ENCODE measurements around the gene E2F2.
"Not testable (repeated sequence)": the region's sequence is repeated elsewhere in the genome, so short reads cannot be mapped to it uniquely, and the experiment has no call there.

Gene E2F2

DNA sequence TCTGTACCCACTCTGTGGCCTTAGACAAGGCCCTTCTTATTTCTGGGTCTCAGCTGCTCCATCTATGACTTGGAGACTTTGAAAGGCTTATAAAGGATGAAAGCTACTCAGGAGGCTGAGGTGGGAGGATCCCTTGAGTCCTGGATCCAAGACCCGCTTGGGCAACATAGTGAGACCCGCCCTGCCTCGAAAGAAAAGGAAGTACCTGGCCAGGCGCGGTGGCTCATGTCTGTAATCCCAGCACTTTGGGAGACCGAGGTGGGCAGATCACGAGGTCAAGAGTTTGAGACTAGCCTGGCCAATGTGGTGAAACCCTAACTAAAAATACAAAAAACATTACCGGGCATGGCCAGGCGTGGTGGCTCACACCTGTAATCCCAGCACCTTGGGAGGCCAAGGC, 14.8 kb upstream of the E2F2 start:
- TF ChIP-seq, protein P1, sequence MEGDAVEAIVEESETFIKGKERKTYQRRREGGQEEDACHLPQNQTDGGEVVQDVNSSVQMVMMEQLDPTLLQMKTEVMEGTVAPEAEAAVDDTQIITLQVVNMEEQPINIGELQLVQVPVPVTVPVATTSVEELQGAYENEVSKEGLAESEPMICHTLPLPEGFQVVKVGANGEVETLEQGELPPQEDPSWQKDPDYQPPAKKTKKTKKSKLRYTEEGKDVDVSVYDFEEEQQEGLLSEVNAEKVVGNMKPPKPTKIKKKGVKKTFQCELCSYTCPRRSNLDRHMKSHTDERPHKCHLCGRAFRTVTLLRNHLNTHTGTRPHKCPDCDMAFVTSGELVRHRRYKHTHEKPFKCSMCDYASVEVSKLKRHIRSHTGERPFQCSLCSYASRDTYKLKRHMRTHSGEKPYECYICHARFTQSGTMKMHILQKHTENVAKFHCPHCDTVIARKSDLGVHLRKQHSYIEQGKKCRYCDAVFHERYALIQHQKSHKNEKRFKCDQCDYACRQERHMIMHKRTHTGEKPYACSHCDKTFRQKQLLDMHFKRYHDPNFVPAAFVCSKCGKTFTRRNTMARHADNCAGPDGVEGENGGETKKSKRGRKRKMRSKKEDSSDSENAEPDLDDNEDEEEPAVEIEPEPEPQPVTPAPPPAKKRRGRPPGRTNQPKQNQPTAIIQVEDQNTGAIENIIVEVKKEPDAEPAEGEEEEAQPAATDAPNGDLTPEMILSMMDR (IDR thresholded peaks at IDR 0.05; ENCODE audit: low read depth, low read length, missing control alignments), result no peak
- DNase-seq (ENCODE audit: low read depth), result no peak
- no peak overlapping the region for H3K4me3 ChIP-seq (ENCODE audit: low read depth, low read length)

DNA sequence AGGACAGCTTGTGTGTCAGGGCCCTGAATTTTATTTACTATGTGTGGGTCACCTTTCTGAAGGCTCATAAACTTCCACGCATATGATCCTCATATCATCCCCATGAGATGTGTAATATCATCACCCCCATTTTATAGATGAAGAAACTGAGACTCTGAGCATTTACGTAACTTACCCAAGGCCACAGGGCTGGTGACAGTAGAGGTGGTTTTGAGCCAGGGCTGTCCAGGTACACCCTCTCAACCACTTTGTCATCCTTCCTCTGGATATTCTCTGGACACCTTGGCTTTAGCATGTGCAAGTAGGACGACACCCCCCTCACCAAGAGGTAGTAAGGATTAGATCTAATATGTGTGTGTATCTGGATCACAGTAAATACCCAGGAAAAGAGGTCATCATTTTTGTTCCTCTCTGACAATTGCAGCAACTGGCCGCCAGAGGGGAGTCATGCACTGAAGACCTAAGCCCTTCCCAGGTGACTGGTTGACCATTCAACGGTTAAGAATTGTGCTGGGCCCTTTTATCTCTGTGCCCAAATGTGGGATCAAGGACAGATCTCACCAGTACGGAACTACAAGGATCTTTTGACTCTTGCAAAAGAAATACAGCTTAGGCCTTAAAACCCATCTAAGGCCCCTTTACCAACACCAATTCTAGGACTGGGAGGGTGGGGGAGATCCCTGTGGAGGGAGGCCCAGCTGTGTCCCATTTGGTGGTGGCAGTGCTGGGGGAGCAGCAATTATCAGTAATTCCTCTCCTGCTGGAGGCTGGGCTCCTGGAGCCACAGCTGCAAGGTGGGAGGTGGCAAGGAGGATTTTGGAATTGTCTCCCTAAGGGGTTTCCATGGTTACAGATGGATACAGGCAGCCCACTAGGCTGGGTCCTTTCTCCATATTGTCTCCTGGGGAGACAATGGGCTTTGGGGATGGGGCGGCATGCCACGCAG, 13.7 kb upstream of the E2F2 start:
- TF ChIP-seq, protein P1 (IDR thresholded peaks at IDR 0.05; ENCODE audit: low read depth, low read length, missing control alignments), result peak; percentile 89
- DNase-seq (ENCODE audit: low read depth), result no peak
- no peak overlapping the region for H3K4me3 ChIP-seq (ENCODE audit: low read depth, low read length)

DNA sequence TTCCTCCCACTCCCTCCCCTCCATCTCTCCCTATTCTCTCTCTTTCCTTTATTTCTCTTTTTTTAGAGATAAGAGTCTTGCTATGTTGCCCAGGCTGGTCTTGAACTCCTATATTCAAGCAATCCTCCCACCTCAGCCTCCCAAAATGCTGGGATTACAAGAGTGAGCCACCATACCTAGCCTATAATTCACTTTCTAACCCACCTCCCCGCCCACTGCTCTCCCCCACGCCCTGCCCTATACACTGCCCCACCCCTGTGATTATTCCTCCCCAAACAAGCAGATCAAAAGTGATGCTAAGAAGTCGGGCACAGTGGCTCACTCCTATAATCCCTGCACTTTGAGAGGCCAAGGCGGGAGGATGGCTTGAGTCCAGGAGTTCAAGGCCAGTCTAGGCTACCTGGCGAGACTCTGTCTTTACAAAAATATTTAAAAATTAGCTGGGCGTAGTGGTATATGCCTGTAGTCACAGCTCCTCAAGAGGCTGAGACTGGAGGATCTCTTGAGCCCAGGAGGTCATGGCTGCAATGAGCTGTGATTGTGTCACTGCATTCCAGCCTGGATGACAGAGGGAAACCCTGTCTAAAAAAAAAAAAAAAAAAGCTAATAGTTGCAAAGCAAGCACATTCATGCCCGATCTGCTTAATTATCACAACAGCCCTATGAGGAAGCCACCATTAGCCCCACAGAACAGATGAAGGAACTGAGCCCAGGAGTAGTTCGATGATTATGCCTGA, 12.8 kb upstream of the E2F2 start:
- H3K4me3 ChIP-seq (ENCODE audit: low read depth, low read length), result no peak overlapping the region
- no peak for DNase-seq (ENCODE audit: low read depth)
- TF ChIP-seq, protein P1 (IDR thresholded peaks at IDR 0.05; ENCODE audit: low read depth, low read length, missing control alignments), result no peak

DNA sequence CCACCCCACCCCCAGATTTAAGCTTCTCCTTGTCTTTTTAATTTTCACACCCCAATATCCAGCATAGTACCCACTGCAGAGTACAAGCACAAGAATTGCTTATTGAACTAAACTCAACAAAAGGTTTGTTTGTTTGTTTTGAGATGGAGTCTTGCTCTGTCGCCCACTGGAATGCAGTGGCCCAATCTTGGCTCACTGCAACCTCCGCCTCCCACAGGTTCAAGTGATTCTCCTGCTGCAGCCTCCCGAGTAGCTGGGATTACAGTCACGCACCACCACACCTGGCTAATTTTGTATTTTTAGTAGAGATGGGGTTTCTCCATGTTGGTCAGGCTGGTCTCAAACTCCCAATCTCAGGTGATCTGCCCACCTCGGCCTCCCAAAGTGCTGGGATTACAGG, 11.9 kb upstream of the E2F2 start:
- H3K4me3 ChIP-seq (ENCODE audit: low read depth, low read length); DNase-seq (ENCODE audit: low read depth): not testable (repeated sequence)

DNA sequence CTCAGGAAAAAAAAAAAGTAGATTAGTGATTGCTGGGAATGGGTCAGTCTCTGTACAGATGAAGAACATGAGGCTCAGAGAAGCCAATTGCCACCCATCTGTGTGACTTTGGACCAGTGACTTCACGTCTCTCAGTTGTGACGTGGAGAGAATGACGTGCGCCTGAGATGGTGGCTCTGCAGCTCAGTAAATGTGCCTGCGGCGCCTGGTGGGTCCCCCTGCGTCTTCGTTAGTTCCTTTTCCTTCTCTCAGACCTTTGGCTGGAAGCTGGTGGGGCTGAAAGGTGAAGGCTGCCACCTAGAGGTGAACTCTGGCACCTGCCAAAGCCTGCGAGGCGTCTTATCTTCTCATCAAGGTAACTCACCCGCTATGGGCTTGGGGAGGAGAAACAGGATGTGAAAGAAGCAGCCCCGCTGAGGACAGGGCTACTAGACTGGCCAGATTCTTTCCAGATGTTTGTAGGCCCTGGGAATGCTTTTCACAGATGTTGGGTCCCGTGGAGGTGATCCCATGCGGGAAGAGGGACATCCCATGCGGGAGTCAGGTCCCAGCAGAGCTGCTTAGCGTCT, 8.7 kb upstream of the E2F2 start:
- H3K4me3 ChIP-seq (ENCODE audit: low read depth, low read length), result no peak overlapping the region
- peak; percentile 93 for DNase-seq (ENCODE audit: low read depth)

DNA sequence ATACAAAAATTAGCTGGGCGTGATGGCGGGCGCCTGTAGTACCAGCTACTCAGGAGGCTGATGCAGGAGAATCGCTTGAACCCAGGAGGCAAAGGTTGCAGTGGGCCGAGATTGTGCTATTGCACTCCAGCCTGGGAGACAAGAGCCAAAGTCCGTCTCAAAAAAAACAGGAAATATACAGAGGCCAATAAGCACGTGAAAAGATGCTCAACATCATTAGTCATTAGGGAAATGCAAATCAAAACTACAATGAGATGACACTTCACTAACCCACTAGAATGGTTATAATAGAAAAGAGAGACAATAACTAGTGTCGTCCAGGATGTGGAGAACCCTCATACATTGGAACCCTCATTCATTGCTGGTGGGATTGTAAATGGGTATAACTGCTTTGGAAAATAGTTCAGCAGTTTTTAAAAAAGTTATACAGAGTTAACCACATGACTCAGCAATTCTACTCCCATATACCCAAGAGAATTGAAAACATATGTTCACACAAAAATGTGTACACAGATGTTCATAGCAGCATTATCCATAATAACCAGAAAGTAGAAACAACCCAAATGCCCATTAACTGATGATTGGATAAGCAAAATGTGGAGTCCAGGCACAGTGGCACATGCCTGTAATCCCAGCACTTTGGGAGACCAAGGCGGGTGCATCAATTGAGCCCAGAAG, 6.4 kb upstream of the E2F2 start:
- TF ChIP-seq, protein P1 (IDR thresholded peaks at IDR 0.05; ENCODE audit: low read depth, low read length, missing control alignments), result no peak
- no peak overlapping the region for H3K4me3 ChIP-seq (ENCODE audit: low read depth, low read length)
- no peak for DNase-seq (ENCODE audit: low read depth)

More for the DNA sequence above, 8.7 kb upstream of the E2F2 start:
- TF ChIP-seq, protein P1 (IDR thresholded peaks at IDR 0.05; ENCODE audit: low read depth, low read length, missing control alignments), result peak; percentile 94
